Ascending aorta (tissue), 2 donors: Measurements from ENCODE around the gene PNO1. TPM values are rescaled to one million over a fixed set of nuclear protein-coding genes. Genes with fewer than 3 reads are reported as not detected.
A peak's percentile ranks its signal among the peaks of the same experiment; 100 is the strongest.

Source experiments
- DNase-seq, 2 donors: peaks; one replicate each; pipeline ENCODE4 v3.0.0-alpha.2; 2019; ENCODE audit warnings: low spot score in 2 of 2
- H3K27ac ChIP-seq, 2 donors: fragments of 200-600 bp; sonication (generic); one replicate each; pipeline ENCODE4 v1.5.1; 2016 to 2017; ENCODE audit warnings: mild to moderate bottlenecking in 1 of 2
- H3K27me3 ChIP-seq: fragments of 200-600 bp; sonication (generic); one replicate; pipeline ENCODE4 v1.5.1; 2017
- H3K36me3 ChIP-seq, 2 donors: fragments of 200-600 bp; sonication (generic); one replicate each; pipeline ENCODE4 v1.5.1; 2016
- H3K4me1 ChIP-seq, 2 donors: fragments of 200-600 bp; sonication (generic); one replicate each; pipeline ENCODE4 v1.5.1; 2016 to 2017; ENCODE audit warnings: mild to moderate bottlenecking in 1 of 2
- H3K4me3 ChIP-seq, 2 donors: fragments of 200-600 bp; sonication (generic); one replicate each; pipeline ENCODE4 v1.5.1; 2016 to 2017; ENCODE audit warnings: mild to moderate bottlenecking in 1 of 2
- H3K9me3 ChIP-seq, 2 donors: fragments of 200-600 bp; sonication (generic); one replicate each; pipeline ENCODE4 v1.5.1; 2016
- CTCF ChIP-seq, 3 experiments: fragments of 200-600 bp in 2 of 3; fragments of 450-650 bp in 1 of 3; sonication (generic) in 2 of 3; IDR thresholded peaks; one replicate each; pipeline ENCODE4 v1.5.1; 2016 to 2019; ENCODE audit warnings: antibody characterized with exemption in 3 of 3, mild to moderate bottlenecking in 1 of 3, moderate library complexity in 1 of 3
- intact Hi-C: fragments of 100-400 bp; cut with DNase I; formaldehyde crosslinking; loops from one replicate; pipeline ENCODE4 v1.15.1; 2023
- total RNA-seq: library from RNA; depleted of rRNA; stranded (reverse); fragments of >200 nt; gene quantifications from one replicate; pipeline ENCODE4 v1.1.0, GENCODE V29; 2016

The PNO1 gene
- total RNA-seq, 1 donor from 2014 or later = 5.4 TPM

GRCh38 chr2:68223419-68223818 is 65.7 kb downstream of the PNO1 start:
- H3K4me1 ChIP-seq = peaks cover 0 to 11% of the 10 kb centered on the region in 2 donors
- H3K4me3 ChIP-seq = no peak overlapping the region
- no peaks in the 10 kb centered on the region for H3K36me3 ChIP-seq
- H3K27me3 ChIP-seq = no peaks in the 10 kb centered on the region
- H3K9me3 ChIP-seq = no peaks in the 10 kb centered on the region
- H3K27ac ChIP-seq = no peak overlapping the region
- no peak for TF ChIP-seq CTCF (IDR thresholded peaks at IDR 0.05)
- intact Hi-C loops = no loop called here
- DNase-seq = no peak

- H3K4me3 ChIP-seq = no peak overlapping the region
- intact Hi-C loops = no loop called here
- H3K9me3 ChIP-seq = no peaks in the 10 kb centered on the region
- TF ChIP-seq CTCF (IDR thresholded peaks at IDR 0.05) = peak in 1 of 3 experiments; percentile 27
- H3K36me3 ChIP-seq = no peaks in the 10 kb centered on the region
- H3K27ac ChIP-seq = no peak overlapping the region
- H3K4me1 ChIP-seq = peaks cover 0 to 11% of the 10 kb centered on the region in 2 donors
- no peak for DNase-seq
- H3K27me3 ChIP-seq = no peaks in the 10 kb centered on the region
Observed at GRCh38 chr2:68225119-68225632, 67.5 kb downstream of the PNO1 start.

Other genes with a start within 250 kb of the PNO1 start
- gene C1D, start 94.9 kb upstream of the PNO1 start, total RNA-seq = not detected
- 16.8 TPM for gene PPP3R1, start 94.6 kb downstream of the PNO1 start, total RNA-seq
- gene CNRIP1, start 162.1 kb downstream of the PNO1 start, total RNA-seq = 37.7 TPM
- gene PLEK, start 207.4 kb downstream of the PNO1 start, total RNA-seq = 1.5 TPM